Lung (tissue), 12 donors: ENCODE measurements around the gene IPO9. TPM values are rescaled to one million over a fixed set of nuclear protein-coding genes. Genes with fewer than 3 reads are reported as not detected.

Experiments used
- ATAC-seq: fragments of 200-7000 bp; cut with Tn5 transposase; one replicate; pipeline ENCODE4 v1.9.1; 2020; ENCODE audit warnings: moderate number of reproducible peaks; ENCODE audit not compliant: insufficient read depth, low FRiP score
- DNase-seq, 3 donors: peaks; one replicate each; pipeline ENCODE4 v3.0.0-alpha.2; 2013 to 2017
- H3K27ac ChIP-seq, 2 donors: one replicate each; pipeline ENCODE4 v1.5.1; 2013; ENCODE audit warnings: mild to moderate bottlenecking in 2 of 2, moderate library complexity in 2 of 2, control low read depth in 1 of 2, inconsistent platforms in 1 of 2, low read depth in 1 of 2, low read length in 1 of 2
- H3K27me3 ChIP-seq, 3 donors: one replicate each; pipeline ENCODE4 v1.5.1; 2013; ENCODE audit warnings: low read length in 2 of 3; ENCODE audit not compliant: control insufficient read depth in 3 of 3, insufficient read depth in 3 of 3
- H3K36me3 ChIP-seq, 4 donors: one replicate each; pipeline ENCODE4 v1.5.1; 2013; ENCODE audit warnings: low read length in 4 of 4, mild to moderate bottlenecking in 1 of 4, moderate library complexity in 1 of 4; ENCODE audit not compliant: control insufficient read depth in 4 of 4, insufficient read depth in 4 of 4
- H3K4me1 ChIP-seq, 5 donors: one replicate each; pipeline ENCODE4 v1.5.1; 2013; ENCODE audit warnings: low read length in 5 of 5, mild to moderate bottlenecking in 2 of 5, moderate library complexity in 1 of 5; ENCODE audit not compliant: control insufficient read depth in 5 of 5, insufficient read depth in 5 of 5
- H3K4me3 ChIP-seq: one replicate; pipeline ENCODE4 v1.5.1; 2013; ENCODE audit warnings: mild to moderate bottlenecking, control low read depth, moderate library complexity
- H3K9ac ChIP-seq, 2 donors: one replicate each; pipeline ENCODE4 v1.5.1; 2013; ENCODE audit warnings: low read length in 2 of 2, control low read depth in 1 of 2; ENCODE audit not compliant: insufficient read depth in 1 of 2
- H3K9me3 ChIP-seq, 4 donors: one replicate each; pipeline ENCODE4 v1.5.1; 2013; ENCODE audit warnings: low read length in 3 of 4, mild to moderate bottlenecking in 1 of 4, moderate library complexity in 1 of 4; ENCODE audit not compliant: control insufficient read depth in 4 of 4, insufficient read depth in 3 of 4
- WGBS, 2 donors: extraction: QIAGEN DNeasy Blood & Tissue Kit; methylation state at CpG; one replicate each; pipeline ENCODE4 v1.1.7; 2013; 5-methylcytosine and 5-hydroxymethylcytosine counted together
- polyA plus RNA-seq, 2 donors: library from polyadenylated mRNA; stranded (reverse); fragments of 200-250 nt; gene quantifications; one replicate each; pipeline ENCODE4 v1.2.1, GENCODE V29; 2013
- total RNA-seq, 2 donors: library from RNA; depleted of rRNA in 1 of 2; stranded (reverse); fragments of >200 nt in 1 of 2; gene quantifications; one replicate each; pipeline ENCODE4 v1.2.1, GENCODE V29; 2014 to 2021
- TF ChIP-seq, protein P1 (sequence below): IDR thresholded peaks from 2 replicates; pipeline ENCODE4 v1.5.1; 2012; ENCODE audit warnings: mild to moderate bottlenecking; ENCODE audit errors: control extremely low read depth, extremely low read depth
- donor health status: control.
- donor health status: control.
- donor health status: Bipolar disorder and iron deficiency.
- donor health status: healthy.
- donor health status: DM: yes; HTN: yes; CAD: no.

Gene IPO9
- total and polyA plus RNA-seq, 4 donors: 16.7 to 52.3 (median 30.8) TPM

DNA sequence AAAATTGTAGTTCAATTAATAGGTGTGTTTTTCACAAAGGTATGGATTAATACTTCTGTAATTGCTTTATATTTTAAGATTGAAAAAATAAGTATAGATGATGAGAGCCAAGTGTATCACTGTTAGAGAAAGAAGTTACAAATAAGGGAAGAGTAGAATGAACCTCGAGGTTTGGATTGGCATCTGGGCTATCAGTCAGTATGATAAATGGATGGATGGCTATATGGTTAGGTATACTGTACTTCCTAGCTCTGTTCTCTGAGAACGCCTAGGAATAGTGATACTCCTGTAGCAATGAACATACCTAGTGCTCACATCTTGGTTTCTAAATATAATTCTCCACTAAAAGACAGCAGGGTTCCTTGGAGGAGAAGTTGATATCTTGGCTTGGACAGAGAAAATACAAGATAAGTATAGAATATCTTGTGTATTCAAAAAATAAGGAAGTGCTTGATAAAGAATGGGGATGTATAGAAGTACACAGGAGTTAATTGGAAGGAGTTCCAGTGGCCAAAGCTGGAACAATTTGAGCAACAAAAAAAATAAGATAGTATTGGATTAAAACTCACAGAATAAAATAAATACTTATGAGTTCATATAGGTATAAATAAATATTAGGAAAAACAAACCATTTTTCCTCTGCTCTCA is 12.4 kb downstream of the IPO9 start:
- Histone ChIP-seq H3K27ac (no peak overlapping the region), H3K4me3 (no peak overlapping the region), H3K27me3 (no peaks in the 10 kb centered on the region), H3K4me1 (peaks cover 0 to 7% (median 0%) of the 10 kb centered on the region in 5 donors), H3K36me3 (peaks cover 2 to 5% (median 3%) of the 10 kb centered on the region in 4 donors), H3K9ac (no peak overlapping the region), H3K9me3 (no peaks in the 10 kb centered on the region)
- 70 to 82% methylated on average over 2 of the region's 2 CpGs for WGBS, 2 donors
- TF ChIP-seq, protein P1, sequence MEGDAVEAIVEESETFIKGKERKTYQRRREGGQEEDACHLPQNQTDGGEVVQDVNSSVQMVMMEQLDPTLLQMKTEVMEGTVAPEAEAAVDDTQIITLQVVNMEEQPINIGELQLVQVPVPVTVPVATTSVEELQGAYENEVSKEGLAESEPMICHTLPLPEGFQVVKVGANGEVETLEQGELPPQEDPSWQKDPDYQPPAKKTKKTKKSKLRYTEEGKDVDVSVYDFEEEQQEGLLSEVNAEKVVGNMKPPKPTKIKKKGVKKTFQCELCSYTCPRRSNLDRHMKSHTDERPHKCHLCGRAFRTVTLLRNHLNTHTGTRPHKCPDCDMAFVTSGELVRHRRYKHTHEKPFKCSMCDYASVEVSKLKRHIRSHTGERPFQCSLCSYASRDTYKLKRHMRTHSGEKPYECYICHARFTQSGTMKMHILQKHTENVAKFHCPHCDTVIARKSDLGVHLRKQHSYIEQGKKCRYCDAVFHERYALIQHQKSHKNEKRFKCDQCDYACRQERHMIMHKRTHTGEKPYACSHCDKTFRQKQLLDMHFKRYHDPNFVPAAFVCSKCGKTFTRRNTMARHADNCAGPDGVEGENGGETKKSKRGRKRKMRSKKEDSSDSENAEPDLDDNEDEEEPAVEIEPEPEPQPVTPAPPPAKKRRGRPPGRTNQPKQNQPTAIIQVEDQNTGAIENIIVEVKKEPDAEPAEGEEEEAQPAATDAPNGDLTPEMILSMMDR: no peak
- DNase-seq: no peak
- no peak for ATAC-seq

DNA sequence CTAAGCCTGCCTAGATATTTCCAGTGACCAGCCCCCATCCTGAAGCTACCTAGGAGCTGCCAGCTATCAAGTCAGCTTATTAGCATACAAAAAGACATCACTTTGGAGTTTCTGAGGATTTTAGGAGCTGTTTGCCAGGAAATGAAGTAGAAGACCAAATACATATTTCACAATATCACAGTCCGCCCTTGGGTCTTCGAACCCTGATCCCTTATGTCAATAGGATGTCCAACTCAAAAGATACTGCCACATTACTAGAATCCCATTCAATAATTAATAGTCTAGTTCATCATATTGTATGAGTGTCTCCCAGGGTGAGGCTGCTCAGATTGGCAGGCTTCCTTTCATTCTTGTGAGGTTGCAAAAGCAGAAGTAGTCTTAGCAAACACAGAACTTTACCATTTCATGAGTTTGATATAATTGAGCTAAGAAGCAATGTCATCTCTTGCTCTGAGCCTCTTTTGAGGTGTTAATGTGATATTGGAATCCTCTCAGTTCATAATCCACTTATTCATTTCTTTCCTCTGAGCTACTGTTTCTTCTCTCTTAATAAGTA is 13.6 kb downstream of the IPO9 start:
- no peak overlapping the region for H3K9ac ChIP-seq
- DNase-seq: no peak
- H3K36me3 ChIP-seq: peaks cover 2 to 5% (median 3%) of the 10 kb centered on the region in 4 donors
- no peak overlapping the region for H3K4me3 ChIP-seq
- peaks cover 0 to 12% (median 0%) of the 10 kb centered on the region in 5 donors for H3K4me1 ChIP-seq
- WGBS, 2 donors: 50 to 69% methylated on average over 2 of the region's 2 CpGs
- H3K9me3 ChIP-seq: no peaks in the 10 kb centered on the region
- ATAC-seq: no peak
- no peak overlapping the region for H3K27ac ChIP-seq
- TF ChIP-seq, protein P1: no peak
- H3K27me3 ChIP-seq: no peaks in the 10 kb centered on the region

DNA sequence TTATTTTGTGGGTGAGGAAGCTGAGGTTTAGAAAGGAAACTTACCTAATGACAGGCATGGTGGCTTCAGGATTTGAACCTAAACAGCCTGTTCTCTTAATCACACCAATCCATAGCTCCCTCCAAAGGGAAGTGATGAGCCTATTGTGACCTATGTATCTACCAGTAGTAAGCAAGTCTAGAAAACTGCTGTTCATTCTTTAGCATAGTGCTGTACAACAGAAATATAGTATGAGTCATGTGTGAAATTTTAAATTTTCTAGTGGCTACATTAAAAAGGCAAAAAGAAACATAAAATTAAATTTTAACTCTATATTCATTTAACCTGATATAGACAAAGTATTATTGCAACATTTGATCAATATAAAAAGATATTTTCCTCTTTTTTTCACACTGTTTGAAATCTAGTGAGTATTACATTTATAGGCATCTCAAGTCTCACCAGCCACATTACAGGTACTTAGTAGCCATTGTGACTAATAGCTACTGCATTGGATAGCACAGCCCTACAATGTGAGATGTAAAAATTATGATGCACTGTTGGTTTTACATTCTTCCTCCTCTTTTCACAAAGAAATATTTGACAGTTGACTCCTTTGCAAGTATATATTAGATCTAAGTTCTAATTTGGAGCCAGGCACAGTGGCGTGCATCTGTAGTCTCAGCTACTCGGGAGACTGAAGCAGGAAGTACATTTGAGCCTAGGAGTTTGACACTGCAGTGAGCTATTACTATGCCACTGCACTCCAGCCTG is 16.6 kb downstream of the IPO9 start:
- 55 to 60% methylated on average over 2 of the region's 2 CpGs for WGBS, 2 donors
- Histone ChIP-seq H3K4me3 (no peak overlapping the region), H3K9ac (no peak overlapping the region), H3K36me3 (peaks cover 4 to 15% (median 13%) of the 10 kb centered on the region in 4 donors), H3K9me3 (no peaks in the 10 kb centered on the region), H3K4me1 (peaks cover 2 to 22% (median 7%) of the 10 kb centered on the region in 5 donors), H3K27ac (no peak overlapping the region), H3K27me3 (no peaks in the 10 kb centered on the region)
- ATAC-seq (no peak), DNase-seq (no peak)
- TF ChIP-seq, protein P1: no peak
